ENCODE measurements around the gene CTNNA1. TPM values are rescaled to one million over a fixed set of nuclear protein-coding genes. Genes with fewer than 3 reads are reported as not detected.

Gene CTNNA1
- total RNA-seq, 1 donor from 2014 or later = 495 TPM

- DNase-seq (ENCODE audit: low read depth) (no peak), FAIRE-seq (no peak)
- no peaks in the 10 kb centered on the region for H3K27me3 ChIP-seq (ENCODE audit: control insufficient read depth, insufficient read depth, low read length)
- TF ChIP-seq, protein P1, sequence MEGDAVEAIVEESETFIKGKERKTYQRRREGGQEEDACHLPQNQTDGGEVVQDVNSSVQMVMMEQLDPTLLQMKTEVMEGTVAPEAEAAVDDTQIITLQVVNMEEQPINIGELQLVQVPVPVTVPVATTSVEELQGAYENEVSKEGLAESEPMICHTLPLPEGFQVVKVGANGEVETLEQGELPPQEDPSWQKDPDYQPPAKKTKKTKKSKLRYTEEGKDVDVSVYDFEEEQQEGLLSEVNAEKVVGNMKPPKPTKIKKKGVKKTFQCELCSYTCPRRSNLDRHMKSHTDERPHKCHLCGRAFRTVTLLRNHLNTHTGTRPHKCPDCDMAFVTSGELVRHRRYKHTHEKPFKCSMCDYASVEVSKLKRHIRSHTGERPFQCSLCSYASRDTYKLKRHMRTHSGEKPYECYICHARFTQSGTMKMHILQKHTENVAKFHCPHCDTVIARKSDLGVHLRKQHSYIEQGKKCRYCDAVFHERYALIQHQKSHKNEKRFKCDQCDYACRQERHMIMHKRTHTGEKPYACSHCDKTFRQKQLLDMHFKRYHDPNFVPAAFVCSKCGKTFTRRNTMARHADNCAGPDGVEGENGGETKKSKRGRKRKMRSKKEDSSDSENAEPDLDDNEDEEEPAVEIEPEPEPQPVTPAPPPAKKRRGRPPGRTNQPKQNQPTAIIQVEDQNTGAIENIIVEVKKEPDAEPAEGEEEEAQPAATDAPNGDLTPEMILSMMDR (IDR thresholded peaks at IDR 0.05; ENCODE audit: insufficient read depth, low read length, severe bottlenecking) = no peak
- peaks cover 12% of the 10 kb centered on the region for H3K36me3 ChIP-seq (ENCODE audit: control insufficient read depth, insufficient read depth, low read length)
- no peak overlapping the region for H3K4me3 ChIP-seq (ENCODE audit: low read depth, low read length)
Observed at GRCh38 chr5:138936968-138937345, 183.7 kb downstream of the CTNNA1 start.

GRCh38 chr5:138937392-138938387 is 184.5 kb downstream of the CTNNA1 start:
- H3K4me3 ChIP-seq (ENCODE audit: low read depth, low read length) = no peak overlapping the region

DNA sequence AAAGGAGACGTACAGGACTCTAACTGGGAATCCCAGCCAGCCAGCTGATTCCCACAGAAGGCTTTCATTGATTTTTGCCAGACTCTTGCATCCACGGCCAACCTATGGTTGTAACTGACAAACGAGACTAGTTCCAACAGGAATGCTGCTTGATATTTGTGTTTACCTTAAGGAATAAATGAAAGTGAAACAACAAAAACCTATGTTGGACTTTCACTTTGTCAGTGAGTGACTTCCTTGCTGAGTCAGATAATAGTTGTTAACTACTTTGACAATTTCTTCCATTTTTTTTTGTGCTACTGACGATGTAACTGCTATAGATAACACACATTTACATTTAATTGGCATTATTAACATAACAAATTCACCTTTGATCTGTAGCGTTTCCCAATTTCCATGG is 185.3 kb downstream of the CTNNA1 start:
- Histone ChIP-seq H3K27me3 (ENCODE audit: control insufficient read depth, insufficient read depth, low read length) (no peaks in the 10 kb centered on the region), H3K4me3 (ENCODE audit: low read depth, low read length) (no peak overlapping the region), H3K36me3 (ENCODE audit: control insufficient read depth, insufficient read depth, low read length) (peaks cover under 1% of the 10 kb centered on the region)
- no peak for DNase-seq (ENCODE audit: low read depth)
- TF ChIP-seq, protein P1 (IDR thresholded peaks at IDR 0.05; ENCODE audit: insufficient read depth, low read length, severe bottlenecking) = no peak
- FAIRE-seq = no peak

More at GRCh38 chr5:138937392-138938387, 184.5 kb downstream of the CTNNA1 start:
- TF ChIP-seq, protein P1 (IDR thresholded peaks at IDR 0.05; ENCODE audit: insufficient read depth, low read length, severe bottlenecking) = no peak
- peaks cover 5% of the 10 kb centered on the region for H3K36me3 ChIP-seq (ENCODE audit: control insufficient read depth, insufficient read depth, low read length)
- DNase-seq (ENCODE audit: low read depth) (no peak), FAIRE-seq (no peak)
- H3K27me3 ChIP-seq (ENCODE audit: control insufficient read depth, insufficient read depth, low read length) = no peaks in the 10 kb centered on the region

DNA sequence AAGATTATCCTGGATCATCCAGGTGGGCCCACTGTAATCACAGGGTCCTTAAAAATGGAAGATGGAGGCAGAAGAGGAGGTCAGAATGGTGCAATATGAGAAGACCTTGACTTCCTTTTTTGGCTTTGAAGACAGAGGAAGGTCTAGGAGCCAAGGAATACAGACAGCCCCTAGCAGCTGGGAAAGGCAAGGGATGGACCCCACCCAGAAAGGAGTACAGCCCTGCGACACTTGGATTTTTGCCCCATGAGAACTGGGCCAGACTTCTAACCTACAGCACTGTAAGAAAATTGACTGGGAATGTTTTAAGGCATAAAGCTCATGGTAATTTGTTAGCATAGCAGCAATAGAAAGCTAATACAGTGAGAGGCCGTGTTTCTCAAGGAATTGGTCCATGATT is 188.8 kb downstream of the CTNNA1 start:
- FAIRE-seq = peak; percentile 50
- TF ChIP-seq, protein P1 (IDR thresholded peaks at IDR 0.05; ENCODE audit: insufficient read depth, low read length, severe bottlenecking) = no peak
- H3K27me3 ChIP-seq (ENCODE audit: control insufficient read depth, insufficient read depth, low read length) = no peaks in the 10 kb centered on the region
- no peak overlapping the region for H3K4me3 ChIP-seq (ENCODE audit: low read depth, low read length)
- no peak for DNase-seq (ENCODE audit: low read depth)
- H3K36me3 ChIP-seq (ENCODE audit: control insufficient read depth, insufficient read depth, low read length) = peaks cover 3% of the 10 kb centered on the region

- no peaks in the 10 kb centered on the region for H3K27me3 ChIP-seq (ENCODE audit: control insufficient read depth, insufficient read depth, low read length)
- H3K36me3 ChIP-seq (ENCODE audit: control insufficient read depth, insufficient read depth, low read length) = peaks cover 5% of the 10 kb centered on the region
- H3K4me3 ChIP-seq (ENCODE audit: low read depth, low read length) = no peak overlapping the region
- TF ChIP-seq, protein P1 (IDR thresholded peaks at IDR 0.05; ENCODE audit: insufficient read depth, low read length, severe bottlenecking) = no peak
- DNase-seq (ENCODE audit: low read depth) (no peak), FAIRE-seq (no peak)
Observed at GRCh38 chr5:138942861-138943260, 189.6 kb downstream of the CTNNA1 start.
